Measurements from ENCODE around the gene LRP1-AS.
"Not testable (repeated sequence)": the region's sequence is repeated elsewhere in the genome, so short reads cannot be mapped to it uniquely, and the experiment has no call there.

Gene LRP1-AS

DNA sequence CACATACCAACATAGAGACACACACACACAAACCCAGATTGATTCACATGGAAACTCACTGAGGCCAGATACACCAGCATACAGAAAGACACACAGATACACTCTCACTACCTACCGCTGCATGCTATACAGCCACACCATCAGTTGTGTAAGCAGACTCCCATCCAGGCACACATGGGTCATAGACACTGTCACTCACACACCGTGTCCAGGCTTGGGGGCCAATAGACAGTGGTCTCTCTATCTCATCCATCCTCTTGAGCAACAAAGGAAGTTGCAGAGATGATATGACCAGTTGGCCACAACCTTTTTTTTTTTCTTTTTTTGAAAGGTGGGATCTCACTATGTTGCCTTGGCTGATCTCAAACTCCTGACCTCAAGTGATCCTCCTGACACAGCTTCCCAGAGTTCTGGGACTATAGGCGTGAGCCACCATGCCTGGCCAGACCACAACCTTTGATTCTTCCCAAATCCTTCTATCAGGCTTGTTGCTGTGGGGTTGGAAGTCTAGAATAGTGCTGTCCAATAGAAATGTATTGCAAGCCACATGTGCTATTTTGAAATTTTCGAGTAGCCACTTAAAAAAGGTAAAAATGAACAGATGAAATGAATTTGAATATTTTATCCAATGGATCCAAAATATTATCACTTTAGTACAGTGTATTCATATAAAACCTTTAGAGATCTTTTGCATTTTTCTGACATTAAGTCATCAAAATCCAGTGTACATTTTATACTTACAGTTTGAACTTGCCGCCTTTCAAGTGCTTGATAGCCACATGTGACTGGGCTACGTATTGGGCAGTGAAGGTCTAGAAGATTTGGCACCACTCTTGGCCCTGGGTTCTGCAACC lies 7.4 kb downstream of the LRP1-AS start:
- no peak for DNase-seq (ENCODE audit: low read depth in 2 of 2)

GRCh38 chr12:57138526-57139272 lies 8.7 kb downstream of the LRP1-AS start:
- DNase-seq (ENCODE audit: low read depth in 2 of 2) = no peak

- DNase-seq (ENCODE audit: low read depth in 2 of 2) = no peak
Observed at GRCh38 chr12:57135527-57136326, 11.7 kb downstream of the LRP1-AS start.

DNA sequence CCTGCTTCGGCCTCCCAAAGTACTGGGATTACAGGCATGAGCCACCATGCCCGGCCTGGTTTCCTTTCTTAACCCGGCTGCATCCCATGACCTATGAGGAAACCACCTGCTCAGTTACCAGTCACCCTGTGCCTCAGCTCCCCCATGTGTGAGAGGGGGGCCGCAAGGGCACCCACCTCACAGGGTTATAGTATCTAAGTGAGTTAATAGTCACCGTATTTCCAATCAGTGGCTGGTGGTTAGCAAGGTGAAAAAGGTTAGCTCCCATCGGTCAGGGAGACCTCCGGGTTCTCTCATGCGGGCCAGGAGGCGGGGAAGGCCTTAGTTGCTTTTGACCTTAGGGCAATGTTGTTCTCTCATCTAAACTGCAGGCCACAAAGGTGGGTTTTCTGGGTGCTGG lies 12.5 kb downstream of the LRP1-AS start:
- no peak for DNase-seq (ENCODE audit: low read depth in 2 of 2)

DNA sequence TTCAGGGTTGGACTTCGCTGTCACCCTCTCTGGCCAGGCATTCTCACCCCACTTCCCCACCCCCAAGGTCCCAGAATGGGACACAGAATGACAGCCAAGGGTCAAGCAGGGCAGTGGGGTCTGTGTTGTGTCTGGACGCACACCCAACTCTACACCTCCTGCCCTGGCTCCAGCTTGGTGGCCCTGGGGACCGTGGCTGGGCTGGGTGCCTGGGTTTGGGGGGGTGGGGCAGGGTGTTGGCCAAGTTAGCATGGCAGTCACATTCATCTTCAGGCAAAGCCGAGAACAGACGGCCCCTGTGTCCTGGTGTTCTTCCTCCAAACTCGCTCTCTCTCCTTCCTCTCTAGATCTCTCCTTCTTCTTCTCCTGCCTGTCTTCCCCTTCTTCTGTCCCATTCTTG lies 13.5 kb downstream of the LRP1-AS start:
- DNase-seq (ENCODE audit: low read depth in 2 of 2) = no peak

GRCh38 chr12:57133013-57133569 lies 14.3 kb downstream of the LRP1-AS start:
- no peak for DNase-seq (ENCODE audit: low read depth in 2 of 2)

DNA sequence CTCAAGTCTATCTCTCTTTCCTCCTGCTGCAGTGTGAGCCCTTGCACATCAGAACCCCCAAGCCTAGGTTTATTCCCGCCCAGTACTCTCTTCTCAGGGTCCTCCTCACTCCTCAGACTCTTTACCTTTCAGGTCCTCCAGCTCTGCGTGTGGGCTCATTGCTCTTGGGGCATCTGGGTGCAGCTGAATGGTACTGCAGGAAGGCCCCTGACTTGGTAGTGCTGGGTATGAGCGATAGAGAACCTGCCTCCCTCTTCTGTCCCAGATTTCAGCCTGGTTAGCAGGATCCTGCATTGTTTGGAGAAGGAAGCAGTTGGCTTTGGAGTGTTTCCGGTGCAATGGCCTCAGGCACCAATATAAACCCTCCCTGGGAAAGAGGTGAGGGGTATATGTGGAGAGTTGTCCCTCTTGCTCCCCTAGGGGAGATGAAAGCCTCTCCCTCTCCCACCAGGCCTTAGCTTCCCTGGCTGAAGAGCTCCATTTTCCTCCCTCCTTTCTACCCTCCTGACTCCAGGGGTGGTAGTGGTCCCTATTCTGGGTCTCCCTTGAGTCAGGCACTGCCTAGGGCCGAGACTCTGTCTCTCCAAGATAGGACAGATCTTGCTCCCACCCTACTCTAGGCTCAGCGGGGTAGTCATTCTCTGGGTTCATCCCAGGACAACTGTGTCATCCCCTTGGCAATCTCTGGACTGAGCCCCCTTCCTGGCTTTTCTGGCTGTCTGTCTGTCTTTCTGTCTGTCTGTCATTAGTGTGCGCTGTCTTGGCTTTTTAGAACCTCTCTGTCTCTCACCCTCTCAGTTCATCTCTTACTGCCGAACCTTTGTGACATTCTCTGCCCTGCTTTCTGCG lies 15.3 kb downstream of the LRP1-AS start:
- no peak for DNase-seq (ENCODE audit: low read depth in 2 of 2)

DNA sequence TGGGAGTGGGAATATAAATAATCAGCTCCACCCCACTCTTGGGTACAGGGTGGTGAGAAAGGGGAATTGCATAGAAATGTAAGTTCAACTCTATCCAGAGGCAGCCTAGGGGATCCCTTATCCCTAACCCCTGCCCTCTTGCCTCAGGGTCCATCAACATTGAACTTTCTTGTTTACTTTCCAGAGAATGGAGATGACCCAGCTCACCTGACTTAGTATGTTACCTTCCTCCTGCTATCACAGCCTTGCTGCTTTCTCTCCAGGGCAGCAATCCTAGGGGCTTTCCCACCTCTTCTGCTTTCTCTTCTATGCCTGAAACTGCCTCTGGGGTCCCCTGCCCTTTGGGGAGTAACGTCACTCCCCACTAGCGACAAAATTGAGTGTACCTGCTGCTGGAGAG lies 16.5 kb downstream of the LRP1-AS start:
- DNase-seq (ENCODE audit: low read depth in 2 of 2) = no peak

DNA sequence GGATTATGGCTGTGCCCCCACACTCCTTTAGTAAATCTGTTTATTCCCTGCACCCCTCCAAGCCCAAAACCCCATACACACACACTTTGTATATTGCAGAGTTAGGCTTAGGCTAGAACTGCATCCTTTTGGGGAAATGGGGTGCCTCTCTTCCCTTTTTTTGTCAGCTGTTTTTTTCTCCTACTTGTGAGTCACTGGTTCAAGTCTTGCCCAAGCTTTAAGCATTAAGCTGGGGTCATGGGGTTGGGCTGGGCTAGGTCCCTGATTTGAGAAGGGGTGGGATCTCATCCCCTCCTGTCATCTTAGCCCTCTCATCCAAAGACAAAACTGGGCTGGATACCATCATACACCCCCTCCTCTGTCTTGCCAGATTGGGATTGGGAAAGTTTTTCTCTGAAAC lies 17.5 kb downstream of the LRP1-AS start:
- DNase-seq (ENCODE audit: low read depth in 2 of 2) = no peak

DNA sequence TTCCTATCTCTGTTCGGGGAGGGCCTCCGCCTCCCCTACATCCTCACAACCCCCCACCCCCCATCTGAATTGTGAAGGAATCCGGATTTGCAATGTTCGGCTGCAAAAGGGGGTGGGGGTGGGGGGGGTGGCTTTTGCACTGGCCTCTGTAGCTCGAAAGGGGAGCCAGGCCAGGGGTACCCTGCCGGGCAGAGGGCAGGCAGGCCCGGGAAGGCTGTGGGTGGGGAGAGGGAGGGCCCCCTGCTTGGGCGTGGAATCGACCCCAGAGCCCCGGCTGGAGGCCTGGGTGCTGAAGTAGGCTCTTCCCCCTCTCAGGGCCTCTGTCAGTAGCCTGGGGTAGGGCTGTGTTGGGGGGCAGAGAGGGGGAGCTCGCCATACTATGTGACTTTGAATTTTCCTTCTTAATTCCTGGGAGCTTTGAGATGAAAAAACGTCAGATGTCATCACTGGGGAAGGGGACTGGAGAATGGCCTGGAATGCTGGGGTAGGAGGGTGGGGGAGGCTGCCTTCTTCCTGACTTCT lies 18.0 kb downstream of the LRP1-AS start:
- no peak for DNase-seq (ENCODE audit: low read depth in 2 of 2)

GRCh38 chr12:57128519-57129247 lies 18.7 kb downstream of the LRP1-AS start:
- no peak for DNase-seq (ENCODE audit: low read depth in 2 of 2)

DNA sequence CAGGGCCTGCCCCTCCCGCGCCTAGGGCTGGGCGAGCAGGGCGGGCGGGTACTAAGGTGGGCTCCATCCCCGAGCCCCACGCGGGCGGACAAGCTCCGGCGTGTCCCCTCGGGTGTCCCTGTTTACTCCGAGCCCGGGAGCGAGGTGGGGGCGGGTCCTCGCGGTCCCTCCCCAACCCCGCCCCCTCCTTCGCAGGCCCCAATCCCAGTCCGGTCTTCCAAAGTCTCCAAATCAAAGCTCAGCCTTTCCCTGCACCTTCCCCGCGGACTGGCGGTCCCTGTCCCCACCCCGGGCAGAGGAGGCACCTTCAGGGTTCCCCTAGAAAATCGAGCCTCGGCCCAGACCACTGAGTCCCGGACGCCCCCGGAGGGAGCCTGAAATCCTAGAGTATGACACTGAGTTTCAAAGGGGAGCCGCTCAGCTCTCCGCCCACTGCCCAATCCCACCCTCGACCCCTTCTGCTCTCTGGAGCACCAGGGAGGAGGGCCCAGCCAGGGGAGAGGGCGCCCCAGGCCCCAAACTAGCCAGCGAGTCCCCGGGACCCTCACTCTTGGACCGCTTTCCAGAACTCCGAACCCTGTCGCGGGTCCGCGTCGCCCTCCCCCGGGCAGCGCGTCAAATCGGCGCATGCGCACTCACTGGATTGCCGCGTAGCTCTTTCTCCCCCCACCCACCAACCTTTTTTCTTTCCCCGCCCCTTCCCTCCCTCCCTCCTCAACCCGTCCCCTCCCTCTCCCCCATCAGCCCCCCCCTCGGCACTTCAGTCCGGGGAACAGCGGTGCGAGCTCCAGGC lies 19.5 kb downstream of the LRP1-AS start, which contains the start of gene LRP1:
Gene LRP1 (plus strand): TSS at position 758 of the 793 bp plus-strand sequence. CDS start 482 bp downstream, outside the sequence.
- peak; percentile 54 to 66 for DNase-seq (ENCODE audit: low read depth in 2 of 2)

DNA sequence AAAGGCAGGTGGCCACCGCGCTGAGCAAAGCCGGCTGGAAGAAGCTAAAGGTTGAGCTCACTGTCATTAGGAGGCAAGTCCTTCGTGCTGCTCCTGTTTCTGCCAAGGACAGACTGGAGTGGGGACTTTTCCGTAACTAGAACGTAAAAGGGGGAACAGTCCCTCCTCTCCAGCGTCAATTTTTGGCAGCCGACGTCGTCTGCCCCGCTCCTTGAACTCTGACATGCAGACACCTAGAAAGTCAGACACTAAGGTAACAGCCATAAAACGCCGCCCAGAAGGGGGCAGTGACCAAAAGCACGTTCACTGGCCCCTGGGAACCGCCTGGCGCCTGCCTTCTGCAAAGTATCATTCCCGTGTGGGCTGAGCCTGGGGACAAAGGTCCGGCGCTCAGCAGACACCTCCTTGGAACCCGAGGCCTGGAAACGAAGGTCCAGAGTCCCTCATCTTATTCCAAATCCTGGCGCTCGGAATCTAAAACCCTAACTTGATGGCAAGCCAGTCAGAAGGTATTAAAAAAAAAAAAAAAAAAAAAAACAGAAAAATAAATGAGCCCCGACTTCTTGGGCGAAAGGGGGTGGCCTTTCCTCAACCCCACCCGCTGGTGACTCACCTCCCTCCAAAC lies 20.2 kb downstream of the LRP1-AS start:
- no peak for DNase-seq (ENCODE audit: low read depth in 2 of 2)

DNA sequence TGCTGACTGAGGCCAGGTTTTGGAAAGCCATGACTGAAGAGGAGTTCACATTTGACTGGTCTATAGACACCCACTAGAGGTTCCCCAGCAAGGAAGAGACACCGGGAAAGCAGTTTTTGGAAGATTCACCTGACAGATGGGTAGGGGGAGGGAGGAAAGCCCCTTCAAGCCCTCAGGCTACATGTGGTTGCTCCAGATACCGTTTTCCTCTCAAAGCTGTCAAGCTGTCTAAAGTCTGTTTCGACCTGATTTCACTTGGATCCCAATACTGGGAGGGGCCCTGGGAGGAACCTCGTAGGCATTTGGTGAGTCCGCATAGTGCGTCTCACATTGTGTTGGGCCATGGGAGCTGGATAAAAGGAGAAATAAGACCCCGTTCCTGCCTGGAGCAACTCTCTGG lies 20.9 kb downstream of the LRP1-AS start:
- no peak for DNase-seq (ENCODE audit: low read depth in 2 of 2)

DNA sequence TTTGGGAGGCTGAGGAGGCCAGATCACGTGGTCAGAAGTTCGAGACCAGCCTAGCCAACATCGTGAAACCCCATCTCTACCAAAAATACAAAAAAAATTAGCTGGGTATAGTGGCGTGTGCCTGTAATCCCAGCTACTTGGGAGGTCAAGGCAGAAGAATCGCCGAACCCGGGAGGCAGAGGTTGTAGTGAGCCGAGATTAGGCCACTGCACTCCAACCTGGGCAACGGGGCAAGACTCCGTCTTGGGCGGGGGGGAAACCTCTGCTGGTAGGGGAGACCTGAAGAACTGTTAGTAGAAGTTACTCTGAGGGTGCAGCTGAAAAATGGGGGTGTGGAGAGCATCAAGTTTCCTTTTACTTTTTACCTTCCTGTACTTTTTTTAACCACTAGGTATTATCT lies 21.4 kb downstream of the LRP1-AS start:
- DNase-seq (ENCODE audit: low read depth in 2 of 2) = no peak

- peak; percentile 66 to 69 for DNase-seq (ENCODE audit: low read depth in 2 of 2)
Observed at GRCh38 chr12:57124261-57124877, 23.1 kb downstream of the LRP1-AS start.

GRCh38 chr12:57123813-57124212 lies 23.6 kb downstream of the LRP1-AS start:
- no peak for DNase-seq (ENCODE audit: low read depth in 2 of 2)

GRCh38 chr12:57120718-57121117 lies 26.7 kb downstream of the LRP1-AS start:
- not testable (repeated sequence) for DNase-seq (ENCODE audit: low read depth in 2 of 2)
